GM23338 (cell line): ENCODE data around the gene ZNF98. TPM values are rescaled to one million over a fixed set of nuclear protein-coding genes. Genes with fewer than 3 reads are reported as not detected.

Experiments used
- ATAC-seq: fragments of 200-7000 bp; cut with Tn5 transposase; 3 replicates; pipeline ENCODE4 v1.9.1; 2020
- DNase-seq: peaks from one replicate; pipeline ENCODE4 v3.0.0-alpha.2; 2015; ENCODE audit warnings: low spot score
- H2AFZ ChIP-seq: fragments of 200-600 bp; sonication (generic); 2 replicates; pipeline ENCODE4 v1.8.0; 2016; ENCODE audit warnings: antibody characterized with exemption, mild to moderate bottlenecking, moderate library complexity
- H3F3A ChIP-seq: fragments of 200-600 bp; sonication (generic); replicated peaks from 2 replicates; pipeline ENCODE4 v1.8.0; 2017; ENCODE audit warnings: antibody characterized with exemption, mixed run types, low read depth
- H3K27ac ChIP-seq: fragments of 200-600 bp; sonication (generic); 2 replicates; pipeline ENCODE4 v1.6.1; 2016; ENCODE audit warnings: low read depth
- H3K27me3 ChIP-seq: fragments of 200-600 bp; sonication (generic); 2 replicates; pipeline ENCODE4 v1.8.0; 2016; ENCODE audit warnings: mild to moderate bottlenecking, mixed run types, moderate library complexity; ENCODE audit not compliant: insufficient read depth
- H3K36me3 ChIP-seq: fragments of 200-600 bp; sonication (generic); 2 replicates; pipeline ENCODE4 v1.8.0; 2016; ENCODE audit warnings: mild to moderate bottlenecking; ENCODE audit not compliant: insufficient read depth
- H3K4me1 ChIP-seq: fragments of 200-600 bp; sonication (generic); 2 replicates; pipeline ENCODE4 v1.8.0; 2016; ENCODE audit warnings: mild to moderate bottlenecking, moderate library complexity; ENCODE audit not compliant: insufficient read depth
- H3K4me2 ChIP-seq: fragments of 200-600 bp; sonication (generic); 2 replicates; pipeline ENCODE4 v1.7.1; 2017; ENCODE audit warnings: mixed run types
- H3K4me3 ChIP-seq: fragments of 200-600 bp; sonication (generic); 2 replicates; pipeline ENCODE4 v1.6.1; 2016; ENCODE audit warnings: mixed run types
- H3K79me2 ChIP-seq: fragments of 200-600 bp; sonication (generic); replicated peaks from 2 replicates; pipeline ENCODE4 v1.8.0; 2017; ENCODE audit warnings: mild to moderate bottlenecking; ENCODE audit not compliant: insufficient read depth
- H3K9me2 ChIP-seq: fragments of 200-600 bp; sonication (generic); 2 replicates; pipeline ENCODE4 v1.8.0; 2017; ENCODE audit not compliant: insufficient read depth
- H4K20me1 ChIP-seq: fragments of 200-600 bp; sonication (generic); replicated peaks from 2 replicates; pipeline ENCODE4 v1.8.0; 2017; ENCODE audit warnings: mild to moderate bottlenecking; ENCODE audit not compliant: insufficient read depth
- H3K27ac Mint-ChIP-seq: 2 replicates; pipeline ENCODE4 v1.8.0; 2020; ENCODE audit warnings: inconsistent platforms, mild to moderate bottlenecking, moderate library complexity, mixed read lengths
- H3K27me3 Mint-ChIP-seq: 3 replicates; pipeline ENCODE4 v1.8.0; 2022; ENCODE audit warnings: low read depth, mild to moderate bottlenecking, moderate library complexity, mixed read lengths, inconsistent platforms; ENCODE audit not compliant: insufficient read depth, poor library complexity
- H3K36me3 Mint-ChIP-seq: 3 replicates; pipeline ENCODE4 v1.8.0; 2021; ENCODE audit warnings: low read depth, mild to moderate bottlenecking, inconsistent platforms, moderate library complexity, mixed read lengths
- H3K4me1 Mint-ChIP-seq: 3 replicates; pipeline ENCODE4 v1.8.0; 2020; ENCODE audit warnings: mild to moderate bottlenecking, inconsistent platforms, mixed read lengths
- H3K4me3 Mint-ChIP-seq: 3 replicates; pipeline ENCODE4 v1.8.0; 2021; ENCODE audit warnings: moderate library complexity, mild to moderate bottlenecking, inconsistent platforms, mixed read lengths
- H3K9me3 Mint-ChIP-seq: 3 replicates; pipeline ENCODE4 v1.8.0; 2020; ENCODE audit warnings: moderate library complexity, mild to moderate bottlenecking, inconsistent platforms, mixed read lengths
- CREB1 ChIP-seq: fragments of 250-450 bp; sonication (Bioruptor Pico); IDR thresholded peaks from 2 replicates; pipeline ENCODE4 v1.5.0; 2020; ENCODE audit warnings: low read depth, mild to moderate bottlenecking, moderate library complexity
- ETS1 ChIP-seq: IDR thresholded peaks from 2 replicates; pipeline ENCODE4 v1.6.1; 2016; ENCODE audit warnings: antibody characterized with exemption
- EZH2 ChIP-seq: fragments of 200-600 bp; sonication (generic); IDR thresholded peaks from one replicate; pipeline ENCODE4 v1.8.0; 2017; ENCODE audit warnings: antibody characterized with exemption, mild to moderate bottlenecking, low read depth; ENCODE audit not compliant: unreplicated experiment
- EZH2phosphoT487 ChIP-seq: fragments of 200-600 bp; sonication (generic); IDR thresholded peaks from one replicate; pipeline ENCODE4 v1.8.1; 2018; ENCODE audit warnings: antibody characterized with exemption; ENCODE audit not compliant: unreplicated experiment
- JUNB ChIP-seq: IDR thresholded peaks from one replicate; pipeline ENCODE4 v1.6.1; 2016; ENCODE audit warnings: antibody characterized with exemption; ENCODE audit not compliant: unreplicated experiment
- NANOG ChIP-seq: IDR thresholded peaks from 2 replicates; pipeline ENCODE4 v1.6.1; 2016; ENCODE audit warnings: antibody characterized with exemption, borderline replicate concordance
- POLR2AphosphoS5 ChIP-seq: IDR thresholded peaks from 2 replicates; pipeline ENCODE4 v1.6.1; 2016; ENCODE audit warnings: antibody characterized with exemption, low read depth
- STAT1 ChIP-seq: IDR thresholded peaks from one replicate; pipeline ENCODE4 v1.6.1; 2016; ENCODE audit warnings: antibody characterized with exemption; ENCODE audit not compliant: unreplicated experiment
- ZNF114 ChIP-seq: fragments of 250-450 bp; sonication (Bioruptor Pico); IDR thresholded peaks from 2 replicates; pipeline ENCODE4 v1.5.0; 2020; ENCODE audit warnings: mild to moderate bottlenecking, moderate library complexity
- ZNF331 ChIP-seq: fragments of 250-450 bp; sonication (Bioruptor Pico); IDR thresholded peaks from 2 replicates; pipeline ENCODE4 v1.5.0; 2020; ENCODE audit warnings: low read depth, mild to moderate bottlenecking, moderate library complexity
- ZNF462 ChIP-seq: fragments of 250-450 bp; sonication (Bioruptor Pico); IDR thresholded peaks from 2 replicates; pipeline ENCODE4 v1.5.0; 2020; ENCODE audit warnings: mild to moderate bottlenecking, moderate library complexity
- polyA plus RNA-seq: library from polyadenylated mRNA; unstranded; fragments of >200 nt; fragmentation: Nextera tagmentation; extraction: Ambion mirVana; gene quantifications from 2 replicates; pipeline ENCODE4 v1.2.1, GENCODE V29; 2016
- total RNA-seq: library from RNA; depleted of rRNA; stranded (reverse); fragments of >200 nt; shearing (Covaris generic); gene quantifications from 2 replicates; pipeline ENCODE4 v1.2.3, GENCODE V29; 2014

Gene ZNF98
- total and polyA plus RNA-seq, 2 experiments from 2014 or later: not detected

DNA sequence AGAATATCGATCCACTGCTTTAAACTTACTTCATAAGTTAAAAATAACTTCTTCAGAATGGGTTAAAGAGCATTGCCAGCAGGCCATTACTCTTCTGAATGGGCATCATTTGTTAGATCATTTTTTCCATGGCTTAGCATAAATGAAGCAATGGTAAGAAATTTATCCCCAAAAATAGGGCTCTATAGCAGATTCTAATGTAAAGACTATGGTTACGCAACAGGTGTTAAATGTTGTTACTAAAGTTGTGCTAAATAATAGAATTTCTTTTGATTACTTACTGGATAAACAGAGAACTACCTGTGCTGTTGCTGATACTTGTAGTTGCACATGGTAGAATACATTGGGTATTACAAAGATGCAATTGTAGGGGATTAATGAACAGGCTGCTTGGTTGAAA, 15.9 kb upstream of the ZNF98 start:
- Histone ChIP-seq H2AFZ (no peak overlapping the region), H3K4me1 (no peaks in the 10 kb centered on the region), H3K36me3 (peaks cover 8% of the 10 kb centered on the region; the same call in 1 of the 2 replicates), H3K4me3 (no peak overlapping the region), H3F3A (no peaks in the 10 kb centered on the region), H3K4me2 (no peak overlapping the region), H3K27ac (no peak overlapping the region), H4K20me1 (no peaks in the 10 kb centered on the region), H3K79me2 (no peaks in the 10 kb centered on the region), H3K9me2 (no peaks in the 10 kb centered on the region), H3K27me3 (no peaks in the 10 kb centered on the region)
- TF ChIP-seq EZH2phosphoT487: no peak
- peaks cover 4% of the 10 kb centered on the region for H3K27me3 Mint-ChIP-seq
- H3K4me1 Mint-ChIP-seq: no peaks in the 10 kb centered on the region
- no peak overlapping the region for H3K27ac Mint-ChIP-seq
- H3K4me3 Mint-ChIP-seq: no peak overlapping the region
- peaks cover 13% of the 10 kb centered on the region; the same call in 2 of the 3 replicates for H3K36me3 Mint-ChIP-seq
- ATAC-seq (no peak), DNase-seq (no peak)
- H3K9me3 Mint-ChIP-seq: peaks cover 89% of the 10 kb centered on the region

- no peak overlapping the region for H3K4me2 ChIP-seq
- peaks cover 87% of the 10 kb centered on the region for H3K9me3 Mint-ChIP-seq
- no peak for ATAC-seq
- no peak overlapping the region for H3K4me3 Mint-ChIP-seq
- H3K27me3 Mint-ChIP-seq: peaks cover 2% of the 10 kb centered on the region
- no peaks in the 10 kb centered on the region for H3K4me1 Mint-ChIP-seq
- no peaks in the 10 kb centered on the region for H3K27me3 ChIP-seq
- no peaks in the 10 kb centered on the region for H4K20me1 ChIP-seq
- H3K27ac Mint-ChIP-seq: no peak overlapping the region
- no peaks in the 10 kb centered on the region for H3K4me1 ChIP-seq
- no peak for DNase-seq
- H3K79me2 ChIP-seq: no peaks in the 10 kb centered on the region
- H3K36me3 Mint-ChIP-seq: peaks cover 24% of the 10 kb centered on the region
- no peaks in the 10 kb centered on the region for H3F3A ChIP-seq
- no peak overlapping the region; the same call in 1 of the 2 replicates for H3K4me3 ChIP-seq
- no peak overlapping the region for H3K27ac ChIP-seq
- no peak overlapping the region for H2AFZ ChIP-seq
- H3K9me2 ChIP-seq: no peaks in the 10 kb centered on the region
- no peaks in the 10 kb centered on the region; the same call in 1 of the 2 replicates for H3K36me3 ChIP-seq
- TF ChIP-seq ZNF462 (no peak), ZNF114 (CRISPR knock-in tag) (no peak), ZNF331 (CRISPR knock-in tag) (no peak), EZH2 (no peak), NANOG (no peak), JUNB (no peak), STAT1 (no peak), EZH2phosphoT487 (no peak), ETS1 (no peak), CREB1 (CRISPR knock-in tag) (no peak), POLR2AphosphoS5 (no peak)
Observed at GRCh38 chr19:22427960-22428913, 6.1 kb upstream of the ZNF98 start.
